Nephron (organoid): ENCODE measurements around the gene PLEKHG5.

Source experiments
- H3K27ac Mint-ChIP-seq, 3 experiments: 2 replicates each; pipeline ENCODE4 v1.8.0; 2020; ENCODE audit warnings: mixed read lengths in 3 of 3, mild to moderate bottlenecking in 2 of 3, moderate library complexity in 1 of 3
- H3K27me3 Mint-ChIP-seq: 2 replicates; pipeline ENCODE4 v1.8.0; 2021; ENCODE audit warnings: low read depth, mild to moderate bottlenecking, moderate library complexity, mixed read lengths
- H3K36me3 Mint-ChIP-seq: 2 replicates; pipeline ENCODE4 v1.8.0; 2020; ENCODE audit warnings: low read depth, mixed read lengths
- H3K4me1 Mint-ChIP-seq: 2 replicates; pipeline ENCODE4 v1.8.0; 2020; ENCODE audit warnings: mixed read lengths
- H3K4me3 Mint-ChIP-seq, 3 experiments: 2 replicates each; pipeline ENCODE4 v1.8.0; 2020; ENCODE audit warnings: mild to moderate bottlenecking in 3 of 3, mixed read lengths in 3 of 3, moderate library complexity in 2 of 3
- H3K9me3 Mint-ChIP-seq: 2 replicates; pipeline ENCODE4 v1.8.0; 2020; ENCODE audit warnings: mixed read lengths
- TF ChIP-seq, protein P1 (sequence below), 3 experiments: fragments of 200-600 bp; sonication (generic); IDR thresholded peaks; one replicate each; pipeline ENCODE4 v1.5.0; 2021; ENCODE audit warnings: antibody characterized with exemption in 3 of 3; ENCODE audit not compliant: unreplicated experiment in 3 of 3

Gene PLEKHG5

GRCh38 chr1:6464915-6465314 is 26.6 kb downstream of the PLEKHG5 start:
- TF ChIP-seq, protein P1, sequence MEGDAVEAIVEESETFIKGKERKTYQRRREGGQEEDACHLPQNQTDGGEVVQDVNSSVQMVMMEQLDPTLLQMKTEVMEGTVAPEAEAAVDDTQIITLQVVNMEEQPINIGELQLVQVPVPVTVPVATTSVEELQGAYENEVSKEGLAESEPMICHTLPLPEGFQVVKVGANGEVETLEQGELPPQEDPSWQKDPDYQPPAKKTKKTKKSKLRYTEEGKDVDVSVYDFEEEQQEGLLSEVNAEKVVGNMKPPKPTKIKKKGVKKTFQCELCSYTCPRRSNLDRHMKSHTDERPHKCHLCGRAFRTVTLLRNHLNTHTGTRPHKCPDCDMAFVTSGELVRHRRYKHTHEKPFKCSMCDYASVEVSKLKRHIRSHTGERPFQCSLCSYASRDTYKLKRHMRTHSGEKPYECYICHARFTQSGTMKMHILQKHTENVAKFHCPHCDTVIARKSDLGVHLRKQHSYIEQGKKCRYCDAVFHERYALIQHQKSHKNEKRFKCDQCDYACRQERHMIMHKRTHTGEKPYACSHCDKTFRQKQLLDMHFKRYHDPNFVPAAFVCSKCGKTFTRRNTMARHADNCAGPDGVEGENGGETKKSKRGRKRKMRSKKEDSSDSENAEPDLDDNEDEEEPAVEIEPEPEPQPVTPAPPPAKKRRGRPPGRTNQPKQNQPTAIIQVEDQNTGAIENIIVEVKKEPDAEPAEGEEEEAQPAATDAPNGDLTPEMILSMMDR (IDR thresholded peaks at IDR 0.05; ENCODE audit: unreplicated experiment in 3 of 3): no peak
- Mint-ChIP-seq H3K27ac (no peak overlapping the region), H3K4me3 (no peak overlapping the region), H3K36me3 (peaks cover 21% of the 10 kb centered on the region), H3K9me3 (no peaks in the 10 kb centered on the region), H3K27me3 (peaks cover 9% of the 10 kb centered on the region), H3K4me1 (no peaks in the 10 kb centered on the region)

- H3K27ac Mint-ChIP-seq: no peak overlapping the region
- peaks cover 21% of the 10 kb centered on the region for H3K36me3 Mint-ChIP-seq
- H3K27me3 Mint-ChIP-seq: peaks cover 9% of the 10 kb centered on the region
- TF ChIP-seq, protein P1 (IDR thresholded peaks at IDR 0.05; ENCODE audit: unreplicated experiment in 3 of 3): no peak
- peaks cover 2% of the 10 kb centered on the region for H3K4me1 Mint-ChIP-seq
- H3K4me3 Mint-ChIP-seq: no peak overlapping the region
- H3K9me3 Mint-ChIP-seq: no peaks in the 10 kb centered on the region
These were observed 27.0 kb downstream of the PLEKHG5 start for GRCh38 chr1:6464514-6464836.

GRCh38 chr1:6463120-6463412 is 28.4 kb downstream of the PLEKHG5 start:
- peaks cover 5% of the 10 kb centered on the region for H3K4me1 Mint-ChIP-seq
- peaks cover 9% of the 10 kb centered on the region for H3K27me3 Mint-ChIP-seq
- peaks cover 14% of the 10 kb centered on the region for H3K36me3 Mint-ChIP-seq
- TF ChIP-seq, protein P1 (IDR thresholded peaks at IDR 0.05; ENCODE audit: unreplicated experiment in 3 of 3): no peak
- no peak overlapping the region for H3K4me3 Mint-ChIP-seq
- no peak overlapping the region for H3K27ac Mint-ChIP-seq
- H3K9me3 Mint-ChIP-seq: no peaks in the 10 kb centered on the region

DNA sequence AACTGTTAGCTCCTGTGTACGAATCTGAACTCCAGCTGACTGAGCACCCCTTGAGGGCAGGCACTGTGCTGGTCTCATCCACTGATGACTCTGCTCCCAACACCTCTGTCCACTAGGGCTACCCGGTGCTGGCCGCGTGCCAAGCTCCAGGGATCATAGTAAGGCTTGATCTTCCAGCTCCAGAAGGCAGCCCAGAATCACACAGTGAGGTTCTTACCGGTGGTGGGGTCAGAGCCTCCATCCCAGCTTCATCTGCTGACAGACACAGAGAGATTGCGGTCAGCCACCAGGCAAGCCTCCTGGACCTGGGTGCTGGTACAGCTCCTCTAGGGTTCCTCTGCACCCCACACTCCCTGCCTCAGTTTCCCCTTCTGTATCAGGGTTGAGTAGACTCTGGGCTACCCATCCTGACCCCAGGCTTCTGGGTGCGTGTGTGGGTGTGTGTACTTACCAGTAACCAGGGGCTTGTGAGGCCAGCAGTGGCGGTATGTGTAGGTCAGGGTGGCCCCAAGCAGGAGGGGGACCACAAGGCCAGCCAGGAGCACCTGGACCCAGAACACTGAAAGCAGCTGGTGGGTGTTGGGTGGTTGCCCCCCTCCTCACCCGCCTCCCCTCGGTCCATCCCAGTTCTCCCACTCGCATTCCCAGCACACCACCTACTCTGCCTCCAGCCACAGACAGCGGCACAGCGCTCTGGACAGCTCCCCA is 28.9 kb downstream of the PLEKHG5 start:
- no peaks in the 10 kb centered on the region for H3K9me3 Mint-ChIP-seq
- TF ChIP-seq, protein P1 (IDR thresholded peaks at IDR 0.05; ENCODE audit: unreplicated experiment in 3 of 3): no peak
- no peak overlapping the region for H3K4me3 Mint-ChIP-seq
- H3K27ac Mint-ChIP-seq: no peak overlapping the region
- peaks cover 5% of the 10 kb centered on the region for H3K4me1 Mint-ChIP-seq
- H3K27me3 Mint-ChIP-seq: peaks cover 10% of the 10 kb centered on the region
- peaks cover 14% of the 10 kb centered on the region for H3K36me3 Mint-ChIP-seq

- Mint-ChIP-seq H3K4me1 (peaks cover 5% of the 10 kb centered on the region), H3K27me3 (peaks cover 9% of the 10 kb centered on the region)
- TF ChIP-seq, protein P1 (IDR thresholded peaks at IDR 0.05; ENCODE audit: unreplicated experiment in 3 of 3): no peak
These were observed 29.7 kb downstream of the PLEKHG5 start for GRCh38 chr1:6461538-6462411.

More at GRCh38 chr1:6461538-6462411, 29.7 kb downstream of the PLEKHG5 start:
- no peak overlapping the region for H3K4me3 Mint-ChIP-seq
- no peaks in the 10 kb centered on the region for H3K9me3 Mint-ChIP-seq
- peaks cover 14% of the 10 kb centered on the region for H3K36me3 Mint-ChIP-seq
- no peak overlapping the region for H3K27ac Mint-ChIP-seq
